Breast epithelium (tissue), 3 donors: ENCODE measurements around the gene CYBC1.

Experiments
- POLR2A ChIP-seq: fragments of 450-650 bp; IDR thresholded peaks from one replicate; pipeline ENCODE4 v1.6.1; 2016; ENCODE audit warnings: antibody characterized with exemption, mild to moderate bottlenecking, moderate library complexity
- POLR2AphosphoS5 ChIP-seq, 3 donors: sonication (generic); formaldehyde crosslinking; IDR thresholded peaks; one replicate each; pipeline ENCODE4 v1.6.1; 2017; ENCODE audit warnings: antibody characterized with exemption in 3 of 3
- TF ChIP-seq, protein P1 (sequence below), 3 donors: fragments of 450-650 bp; IDR thresholded peaks; one replicate each; pipeline ENCODE4 v1.5.1; 2016 to 2017; ENCODE audit warnings: antibody characterized with exemption in 3 of 3, mild to moderate bottlenecking in 3 of 3, moderate library complexity in 3 of 3

DNA sequence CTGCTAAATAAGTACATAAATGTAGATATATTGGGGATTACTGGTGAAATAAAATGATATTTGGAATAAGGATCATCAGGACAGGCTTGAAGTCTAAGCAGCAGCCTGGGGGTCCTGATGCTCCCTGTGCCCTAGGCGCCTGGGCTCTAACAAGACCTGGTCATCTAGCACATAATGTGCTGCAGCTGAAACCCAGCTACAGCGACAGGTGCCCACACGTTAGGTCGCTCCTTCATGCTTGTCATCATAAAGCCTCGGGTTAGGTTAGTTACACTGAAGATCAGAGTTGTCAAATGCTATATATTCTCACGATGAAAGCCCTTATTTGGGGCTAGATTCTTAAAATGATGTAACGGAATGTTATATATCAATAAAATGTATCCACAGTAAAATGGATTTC, 19.5 kb upstream of the CYBC1 start:
- no peak for TF ChIP-seq POLR2A
- TF ChIP-seq, protein P1, sequence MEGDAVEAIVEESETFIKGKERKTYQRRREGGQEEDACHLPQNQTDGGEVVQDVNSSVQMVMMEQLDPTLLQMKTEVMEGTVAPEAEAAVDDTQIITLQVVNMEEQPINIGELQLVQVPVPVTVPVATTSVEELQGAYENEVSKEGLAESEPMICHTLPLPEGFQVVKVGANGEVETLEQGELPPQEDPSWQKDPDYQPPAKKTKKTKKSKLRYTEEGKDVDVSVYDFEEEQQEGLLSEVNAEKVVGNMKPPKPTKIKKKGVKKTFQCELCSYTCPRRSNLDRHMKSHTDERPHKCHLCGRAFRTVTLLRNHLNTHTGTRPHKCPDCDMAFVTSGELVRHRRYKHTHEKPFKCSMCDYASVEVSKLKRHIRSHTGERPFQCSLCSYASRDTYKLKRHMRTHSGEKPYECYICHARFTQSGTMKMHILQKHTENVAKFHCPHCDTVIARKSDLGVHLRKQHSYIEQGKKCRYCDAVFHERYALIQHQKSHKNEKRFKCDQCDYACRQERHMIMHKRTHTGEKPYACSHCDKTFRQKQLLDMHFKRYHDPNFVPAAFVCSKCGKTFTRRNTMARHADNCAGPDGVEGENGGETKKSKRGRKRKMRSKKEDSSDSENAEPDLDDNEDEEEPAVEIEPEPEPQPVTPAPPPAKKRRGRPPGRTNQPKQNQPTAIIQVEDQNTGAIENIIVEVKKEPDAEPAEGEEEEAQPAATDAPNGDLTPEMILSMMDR (IDR thresholded peaks at IDR 0.05) = no peak
- no peak for TF ChIP-seq POLR2AphosphoS5 (IDR thresholded peaks at IDR 0.05)
